GM12878 (cell line): ENCODE results near the gene ZNF775. TPM values are rescaled to one million over a fixed set of nuclear protein-coding genes. Genes with fewer than 3 reads are reported as not detected.

Experiments
- CREB1 ChIP-seq: IDR thresholded peaks from 2 replicates; pipeline ENCODE4 v1.6.1; 2012; ENCODE audit warnings: low read depth, mild to moderate bottlenecking, inconsistent platforms
- DPF2 ChIP-seq: fragments of 450-650 bp; IDR thresholded peaks from 2 replicates; pipeline ENCODE4 v1.6.1; 2017; ENCODE audit warnings: mild to moderate bottlenecking
- ETV6 ChIP-seq, 2 experiments: fragments of 450-650 bp in 1 of 2; IDR thresholded peaks in 1 of 2; conservative IDR thresholded peaks in 1 of 2; 2 replicates each; pipeline ENCODE4 v1.6.1; 2014; ENCODE audit warnings: antibody characterized with exemption in 1 of 2, borderline replicate concordance in 1 of 2, low read depth in 1 of 2, mild to moderate bottlenecking in 1 of 2, moderate library complexity in 1 of 2
- IKZF1 ChIP-seq: fragments of 450-650 bp; conservative IDR thresholded peaks from 2 replicates; pipeline ENCODE4 v1.6.1; 2017; ENCODE audit warnings: antibody characterized with exemption, mild to moderate bottlenecking
- IRF4 ChIP-seq: IDR thresholded peaks from 2 replicates; pipeline ENCODE4 v1.6.1; 2011; ENCODE audit warnings: low read depth, low read length
- KLF5 ChIP-seq: fragments of 450-650 bp; IDR thresholded peaks from 2 replicates; pipeline ENCODE4 v1.6.1; 2014; ENCODE audit warnings: mild to moderate bottlenecking; ENCODE audit not compliant: partially characterized antibody
- POLR2AphosphoS2 ChIP-seq: IDR thresholded peaks from 2 replicates; pipeline ENCODE4 v1.6.1; 2011; ENCODE audit warnings: low read depth, mild to moderate bottlenecking, low read length, improper control_type of control experiment, moderate library complexity
- SIN3A ChIP-seq: IDR thresholded peaks from 2 replicates; pipeline ENCODE4 v1.6.1; 2012; ENCODE audit warnings: low read depth, low read length, improper control_type of control experiment
- SMC3 ChIP-seq: IDR thresholded peaks from 2 replicates; pipeline ENCODE4 v1.6.1; 2011; ENCODE audit warnings: low read length, improper control_type of control experiment, borderline replicate concordance
- SP1 ChIP-seq: IDR thresholded peaks from one replicate; pipeline ENCODE4 v1.6.1; 2011; ENCODE audit warnings: low read depth, low read length
- WRNIP1 ChIP-seq: IDR thresholded peaks from 2 replicates; pipeline ENCODE4 v1.6.1; 2011; ENCODE audit warnings: low read depth, low read length, improper control_type of control experiment, borderline replicate concordance
- YY1 ChIP-seq: IDR thresholded peaks from 2 replicates; pipeline ENCODE4 v1.6.1; 2011; ENCODE audit warnings: low read depth, mild to moderate bottlenecking, low read length
- polyA plus RNA-seq, 11 experiments: library from polyadenylated mRNA; depleted of rRNA in 4 of 11; unstranded in 6 of 11; stranded (reverse) in 5 of 11; fragments of >200 nt; fragmentation: Nextera tagmentation in 4 of 11; fragmentation: Illumina TruSeq in 1 of 11; extraction: Ambion mirVana in 4 of 11; extraction: Trizol in 1 of 11; gene quantifications; 1 replicate in 1 of 11; 2 replicates in 10 of 11; pipeline versions ENCODE4 v1.2.1 to v1.2.3, GENCODE V29; 2011 to 2016; ENCODE audit warnings: inconsistent platforms in 2 of 11, missing spikeins in 2 of 11, low read depth in 1 of 11
- total RNA-seq, 4 experiments: library from RNA; depleted of rRNA in 3 of 4; stranded (reverse); fragments of >200 nt in 3 of 4; fragmentation: Illumina TruSeq in 1 of 4; extraction: Trizol in 1 of 4; gene quantifications; 2 replicates each; pipeline versions ENCODE4 v1.2.1 to v1.2.3, GENCODE V29; 2013 to 2021
- TF ChIP-seq, protein P1 (sequence below): fragments of 150-350 bp; IDR thresholded peaks from 2 replicates; pipeline ENCODE4 v1.6.1; 2016; ENCODE audit warnings: low read depth, low read length
- TF ChIP-seq, protein P2 (sequence below): fragments of 450-650 bp; IDR thresholded peaks from 2 replicates; pipeline ENCODE4 v1.6.1; 2018; ENCODE audit warnings: borderline replicate concordance, mild to moderate bottlenecking; ENCODE audit not compliant: partially characterized antibody
- TF ChIP-seq, protein P3 (sequence below): IDR thresholded peaks from 2 replicates; pipeline ENCODE4 v1.6.1; 2012; ENCODE audit warnings: improper control_type of control experiment, low read depth, low read length; ENCODE audit not compliant: insufficient replicate concordance
- TF ChIP-seq, protein P4 (sequence below): fragments of 450-650 bp; IDR thresholded peaks from 2 replicates; pipeline ENCODE4 v1.6.1; 2016; ENCODE audit warnings: mild to moderate bottlenecking
- TF ChIP-seq, protein P5 (sequence below): fragments of 450-650 bp; IDR thresholded peaks from 2 replicates; pipeline ENCODE4 v1.6.1; 2016; ENCODE audit warnings: mild to moderate bottlenecking

The ZNF775 gene
- total and polyA plus RNA-seq, 10 of the 15 experiments (the other 5 are each of a cell fraction or from before 2014, with no cell fraction given) = 0.05 to 14.3 (median 2.1) TPM

DNA sequence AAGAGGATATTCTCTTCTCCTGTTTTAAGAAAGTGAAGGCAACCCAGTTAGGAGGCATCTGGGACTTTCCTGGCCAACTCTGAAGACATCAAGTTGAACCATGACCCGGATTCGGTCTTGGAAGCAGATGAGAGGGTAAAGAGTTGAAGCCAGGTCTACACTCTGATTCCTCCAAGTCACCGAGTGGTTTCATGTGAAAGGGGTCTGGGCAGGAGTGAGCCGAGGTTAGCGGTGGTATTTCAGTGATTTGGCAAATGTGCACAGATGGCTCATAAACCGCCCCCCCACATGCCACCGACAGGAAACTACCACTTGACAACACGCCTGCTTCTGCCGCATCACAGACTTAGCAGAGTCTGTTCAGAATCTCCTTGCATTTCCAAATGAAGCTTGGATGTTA is 21.9 kb upstream of the ZNF775 start (continued):
- TF ChIP-seq, protein P1, sequence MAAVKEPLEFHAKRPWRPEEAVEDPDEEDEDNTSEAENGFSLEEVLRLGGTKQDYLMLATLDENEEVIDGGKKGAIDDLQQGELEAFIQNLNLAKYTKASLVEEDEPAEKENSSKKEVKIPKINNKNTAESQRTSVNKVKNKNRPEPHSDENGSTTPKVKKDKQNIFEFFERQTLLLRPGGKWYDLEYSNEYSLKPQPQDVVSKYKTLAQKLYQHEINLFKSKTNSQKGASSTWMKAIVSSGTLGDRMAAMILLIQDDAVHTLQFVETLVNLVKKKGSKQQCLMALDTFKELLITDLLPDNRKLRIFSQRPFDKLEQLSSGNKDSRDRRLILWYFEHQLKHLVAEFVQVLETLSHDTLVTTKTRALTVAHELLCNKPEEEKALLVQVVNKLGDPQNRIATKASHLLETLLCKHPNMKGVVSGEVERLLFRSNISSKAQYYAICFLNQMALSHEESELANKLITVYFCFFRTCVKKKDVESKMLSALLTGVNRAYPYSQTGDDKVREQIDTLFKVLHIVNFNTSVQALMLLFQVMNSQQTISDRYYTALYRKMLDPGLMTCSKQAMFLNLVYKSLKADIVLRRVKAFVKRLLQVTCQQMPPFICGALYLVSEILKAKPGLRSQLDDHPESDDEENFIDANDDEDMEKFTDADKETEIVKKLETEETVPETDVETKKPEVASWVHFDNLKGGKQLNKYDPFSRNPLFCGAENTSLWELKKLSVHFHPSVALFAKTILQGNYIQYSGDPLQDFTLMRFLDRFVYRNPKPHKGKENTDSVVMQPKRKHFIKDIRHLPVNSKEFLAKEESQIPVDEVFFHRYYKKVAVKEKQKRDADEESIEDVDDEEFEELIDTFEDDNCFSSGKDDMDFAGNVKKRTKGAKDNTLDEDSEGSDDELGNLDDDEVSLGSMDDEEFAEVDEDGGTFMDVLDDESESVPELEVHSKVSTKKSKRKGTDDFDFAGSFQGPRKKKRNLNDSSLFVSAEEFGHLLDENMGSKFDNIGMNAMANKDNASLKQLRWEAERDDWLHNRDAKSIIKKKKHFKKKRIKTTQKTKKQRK = no peak
- no peak for TF ChIP-seq ETV6 (conservative IDR thresholded peaks at IDR 0.05 in 1 of 2, IDR thresholded peaks at IDR 0.05 in 1 of 2; ENCODE audit: borderline replicate concordance in 1 of 2, low read depth in 1 of 2)
- TF ChIP-seq POLR2AphosphoS2 = no peak
- TF ChIP-seq, protein P2, sequence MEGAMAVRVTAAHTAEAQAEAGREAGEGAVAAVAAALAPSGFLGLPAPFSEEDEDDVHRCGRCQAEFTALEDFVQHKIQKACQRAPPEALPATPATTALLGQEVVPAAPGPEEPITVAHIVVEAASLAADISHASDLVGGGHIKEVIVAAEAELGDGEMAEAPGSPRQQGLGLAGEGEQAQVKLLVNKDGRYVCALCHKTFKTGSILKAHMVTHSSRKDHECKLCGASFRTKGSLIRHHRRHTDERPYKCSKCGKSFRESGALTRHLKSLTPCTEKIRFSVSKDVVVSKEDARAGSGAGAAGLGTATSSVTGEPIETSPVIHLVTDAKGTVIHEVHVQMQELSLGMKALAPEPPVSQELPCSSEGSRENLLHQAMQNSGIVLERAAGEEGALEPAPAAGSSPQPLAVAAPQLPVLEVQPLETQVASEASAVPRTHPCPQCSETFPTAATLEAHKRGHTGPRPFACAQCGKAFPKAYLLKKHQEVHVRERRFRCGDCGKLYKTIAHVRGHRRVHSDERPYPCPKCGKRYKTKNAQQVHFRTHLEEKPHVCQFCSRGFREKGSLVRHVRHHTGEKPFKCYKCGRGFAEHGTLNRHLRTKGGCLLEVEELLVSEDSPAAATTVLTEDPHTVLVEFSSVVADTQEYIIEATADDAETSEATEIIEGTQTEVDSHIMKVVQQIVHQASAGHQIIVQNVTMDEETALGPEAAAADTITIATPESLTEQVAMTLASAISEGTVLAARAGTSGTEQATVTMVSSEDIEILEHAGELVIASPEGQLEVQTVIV = no peak
- TF ChIP-seq, protein P3, sequence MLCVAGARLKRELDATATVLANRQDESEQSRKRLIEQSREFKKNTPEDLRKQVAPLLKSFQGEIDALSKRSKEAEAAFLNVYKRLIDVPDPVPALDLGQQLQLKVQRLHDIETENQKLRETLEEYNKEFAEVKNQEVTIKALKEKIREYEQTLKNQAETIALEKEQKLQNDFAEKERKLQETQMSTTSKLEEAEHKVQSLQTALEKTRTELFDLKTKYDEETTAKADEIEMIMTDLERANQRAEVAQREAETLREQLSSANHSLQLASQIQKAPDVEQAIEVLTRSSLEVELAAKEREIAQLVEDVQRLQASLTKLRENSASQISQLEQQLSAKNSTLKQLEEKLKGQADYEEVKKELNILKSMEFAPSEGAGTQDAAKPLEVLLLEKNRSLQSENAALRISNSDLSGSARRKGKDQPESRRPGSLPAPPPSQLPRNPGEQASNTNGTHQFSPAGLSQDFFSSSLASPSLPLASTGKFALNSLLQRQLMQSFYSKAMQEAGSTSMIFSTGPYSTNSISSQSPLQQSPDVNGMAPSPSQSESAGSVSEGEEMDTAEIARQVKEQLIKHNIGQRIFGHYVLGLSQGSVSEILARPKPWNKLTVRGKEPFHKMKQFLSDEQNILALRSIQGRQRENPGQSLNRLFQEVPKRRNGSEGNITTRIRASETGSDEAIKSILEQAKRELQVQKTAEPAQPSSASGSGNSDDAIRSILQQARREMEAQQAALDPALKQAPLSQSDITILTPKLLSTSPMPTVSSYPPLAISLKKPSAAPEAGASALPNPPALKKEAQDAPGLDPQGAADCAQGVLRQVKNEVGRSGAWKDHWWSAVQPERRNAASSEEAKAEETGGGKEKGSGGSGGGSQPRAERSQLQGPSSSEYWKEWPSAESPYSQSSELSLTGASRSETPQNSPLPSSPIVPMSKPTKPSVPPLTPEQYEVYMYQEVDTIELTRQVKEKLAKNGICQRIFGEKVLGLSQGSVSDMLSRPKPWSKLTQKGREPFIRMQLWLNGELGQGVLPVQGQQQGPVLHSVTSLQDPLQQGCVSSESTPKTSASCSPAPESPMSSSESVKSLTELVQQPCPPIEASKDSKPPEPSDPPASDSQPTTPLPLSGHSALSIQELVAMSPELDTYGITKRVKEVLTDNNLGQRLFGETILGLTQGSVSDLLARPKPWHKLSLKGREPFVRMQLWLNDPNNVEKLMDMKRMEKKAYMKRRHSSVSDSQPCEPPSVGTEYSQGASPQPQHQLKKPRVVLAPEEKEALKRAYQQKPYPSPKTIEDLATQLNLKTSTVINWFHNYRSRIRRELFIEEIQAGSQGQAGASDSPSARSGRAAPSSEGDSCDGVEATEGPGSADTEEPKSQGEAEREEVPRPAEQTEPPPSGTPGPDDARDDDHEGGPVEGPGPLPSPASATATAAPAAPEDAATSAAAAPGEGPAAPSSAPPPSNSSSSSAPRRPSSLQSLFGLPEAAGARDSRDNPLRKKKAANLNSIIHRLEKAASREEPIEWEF = no peak
- TF ChIP-seq, protein P4, sequence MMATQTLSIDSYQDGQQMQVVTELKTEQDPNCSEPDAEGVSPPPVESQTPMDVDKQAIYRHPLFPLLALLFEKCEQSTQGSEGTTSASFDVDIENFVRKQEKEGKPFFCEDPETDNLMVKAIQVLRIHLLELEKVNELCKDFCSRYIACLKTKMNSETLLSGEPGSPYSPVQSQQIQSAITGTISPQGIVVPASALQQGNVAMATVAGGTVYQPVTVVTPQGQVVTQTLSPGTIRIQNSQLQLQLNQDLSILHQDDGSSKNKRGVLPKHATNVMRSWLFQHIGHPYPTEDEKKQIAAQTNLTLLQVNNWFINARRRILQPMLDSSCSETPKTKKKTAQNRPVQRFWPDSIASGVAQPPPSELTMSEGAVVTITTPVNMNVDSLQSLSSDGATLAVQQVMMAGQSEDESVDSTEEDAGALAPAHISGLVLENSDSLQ = no peak
- TF ChIP-seq KLF5 = no peak
- TF ChIP-seq, protein P5, sequence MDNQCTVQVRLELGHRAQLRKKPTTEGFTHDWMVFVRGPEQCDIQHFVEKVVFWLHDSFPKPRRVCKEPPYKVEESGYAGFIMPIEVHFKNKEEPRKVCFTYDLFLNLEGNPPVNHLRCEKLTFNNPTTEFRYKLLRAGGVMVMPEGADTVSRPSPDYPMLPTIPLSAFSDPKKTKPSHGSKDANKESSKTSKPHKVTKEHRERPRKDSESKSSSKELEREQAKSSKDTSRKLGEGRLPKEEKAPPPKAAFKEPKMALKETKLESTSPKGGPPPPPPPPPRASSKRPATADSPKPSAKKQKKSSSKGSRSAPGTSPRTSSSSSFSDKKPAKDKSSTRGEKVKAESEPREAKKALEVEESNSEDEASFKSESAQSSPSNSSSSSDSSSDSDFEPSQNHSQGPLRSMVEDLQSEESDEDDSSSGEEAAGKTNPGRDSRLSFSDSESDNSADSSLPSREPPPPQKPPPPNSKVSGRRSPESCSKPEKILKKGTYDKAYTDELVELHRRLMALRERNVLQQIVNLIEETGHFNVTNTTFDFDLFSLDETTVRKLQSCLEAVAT = no peak
- no peak for TF ChIP-seq SIN3A
- TF ChIP-seq DPF2 = no peak
- TF ChIP-seq WRNIP1 = no peak
- TF ChIP-seq IKZF1 = 0 out of 2 replicates have a peak, but pooled peaks have one; percentile 16
- TF ChIP-seq SMC3 = no peak
- TF ChIP-seq YY1 = no peak
- no peak for TF ChIP-seq IRF4
- TF ChIP-seq CREB1 = 0 out of 2 replicates have a peak, but pooled peaks have one; percentile 11
- TF ChIP-seq SP1 = no peak
